ENCODE data around the gene AMFR. TPM values are rescaled to one million over a fixed set of nuclear protein-coding genes. Genes with fewer than 3 reads are reported as not detected.
A peak's percentile ranks its signal among the peaks of the same experiment; 100 is the strongest.

AMFR gene
- total and polyA plus RNA-seq, 2 of the 13 experiments (the other 11 are each of a cell fraction or from before 2014, with no cell fraction given): 52.9 to 108 TPM

DNA sequence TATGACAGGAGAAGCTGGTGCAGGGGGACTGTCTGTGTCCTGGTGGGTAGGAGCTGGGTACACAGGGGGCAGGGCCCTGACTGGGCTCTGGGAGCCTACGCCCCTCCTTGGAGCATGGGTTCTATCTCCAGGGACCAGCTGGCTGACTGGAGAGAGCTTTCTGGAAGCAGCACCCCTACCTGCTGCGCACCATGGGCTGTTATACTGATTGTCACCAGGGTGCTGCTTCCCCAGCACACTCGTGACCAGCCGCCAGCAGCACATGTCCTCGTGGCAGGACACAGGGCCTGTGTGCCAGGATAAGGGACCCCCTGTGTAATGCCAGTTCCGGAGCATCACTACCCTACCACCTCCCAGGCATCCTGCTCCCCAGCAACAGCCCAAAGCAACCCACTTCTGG, 106.0 kb downstream of the AMFR start:
- Histone ChIP-seq H4K20me1 (ENCODE audit: insufficient read depth, low read length) (no peaks in the 10 kb centered on the region), H3K27me3 (ENCODE audit: control insufficient read depth in 1 of 2, insufficient read depth in 2 of 2, low read length in 2 of 2) (peaks cover 3 to 62% of the 10 kb centered on the region in 2 experiments), H3K4me3 (replicated peaks in 1 of 3; ENCODE audit: insufficient read depth in 1 of 3, low read depth in 2 of 3, low read length in 3 of 3) (no peak overlapping the region), H2AFZ (ENCODE audit: low read length) (no peak overlapping the region), H3K9ac (ENCODE audit: insufficient read depth, low read depth, low read length) (no peak overlapping the region), H3K79me2 (ENCODE audit: insufficient read depth, low read length) (no peaks in the 10 kb centered on the region), H3K9me3 (ENCODE audit: low read length) (no peaks in the 10 kb centered on the region), H3K36me3 (replicated peaks in 1 of 2; ENCODE audit: control insufficient read depth in 1 of 2, insufficient read depth in 2 of 2, low read length in 2 of 2) (no peaks in the 10 kb centered on the region), H3K27ac (ENCODE audit: extremely low read length, insufficient read depth, low read length) (no peak overlapping the region), H3K4me2 (ENCODE audit: low read depth, low read length) (no peak overlapping the region), H3K4me1 (ENCODE audit: insufficient read depth, low read length) (no peaks in the 10 kb centered on the region)
- ATAC-seq (no peak), DNase-seq (ENCODE audit: low spot score) (no peak), FAIRE-seq (no peak)
- BruUV-seq (replicated peaks): no TSS peak
- in situ Hi-C loops (cut with HindIII; ENCODE audit: extremely low pct_ligation_motif_present, low pct_unique_long_range_greater_than_20kb): loop anchor here (25.0 kb wide), 1 partner anchor 857 kb away; no protein-coding TSS in a partner anchor
- intact Hi-C loops (cut with micrococcal nuclease; ENCODE audit: unreplicated experiment): loop anchor here (5.0 kb wide), 1 partner anchor 117 kb away; no protein-coding TSS in a partner anchor
- TF ChIP-seq, protein P1, sequence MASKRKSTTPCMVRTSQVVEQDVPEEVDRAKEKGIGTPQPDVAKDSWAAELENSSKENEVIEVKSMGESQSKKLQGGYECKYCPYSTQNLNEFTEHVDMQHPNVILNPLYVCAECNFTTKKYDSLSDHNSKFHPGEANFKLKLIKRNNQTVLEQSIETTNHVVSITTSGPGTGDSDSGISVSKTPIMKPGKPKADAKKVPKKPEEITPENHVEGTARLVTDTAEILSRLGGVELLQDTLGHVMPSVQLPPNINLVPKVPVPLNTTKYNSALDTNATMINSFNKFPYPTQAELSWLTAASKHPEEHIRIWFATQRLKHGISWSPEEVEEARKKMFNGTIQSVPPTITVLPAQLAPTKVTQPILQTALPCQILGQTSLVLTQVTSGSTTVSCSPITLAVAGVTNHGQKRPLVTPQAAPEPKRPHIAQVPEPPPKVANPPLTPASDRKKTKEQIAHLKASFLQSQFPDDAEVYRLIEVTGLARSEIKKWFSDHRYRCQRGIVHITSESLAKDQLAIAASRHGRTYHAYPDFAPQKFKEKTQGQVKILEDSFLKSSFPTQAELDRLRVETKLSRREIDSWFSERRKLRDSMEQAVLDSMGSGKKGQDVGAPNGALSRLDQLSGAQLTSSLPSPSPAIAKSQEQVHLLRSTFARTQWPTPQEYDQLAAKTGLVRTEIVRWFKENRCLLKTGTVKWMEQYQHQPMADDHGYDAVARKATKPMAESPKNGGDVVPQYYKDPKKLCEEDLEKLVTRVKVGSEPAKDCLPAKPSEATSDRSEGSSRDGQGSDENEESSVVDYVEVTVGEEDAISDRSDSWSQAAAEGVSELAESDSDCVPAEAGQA (IDR thresholded peaks at IDR 0.05; ENCODE audit: low read depth): no peak
- TF ChIP-seq, protein P1 (CRISPR knock-in tag; IDR thresholded peaks at IDR 0.05; ENCODE audit: borderline replicate concordance): no peak
- TF ChIP-seq, protein P2, sequence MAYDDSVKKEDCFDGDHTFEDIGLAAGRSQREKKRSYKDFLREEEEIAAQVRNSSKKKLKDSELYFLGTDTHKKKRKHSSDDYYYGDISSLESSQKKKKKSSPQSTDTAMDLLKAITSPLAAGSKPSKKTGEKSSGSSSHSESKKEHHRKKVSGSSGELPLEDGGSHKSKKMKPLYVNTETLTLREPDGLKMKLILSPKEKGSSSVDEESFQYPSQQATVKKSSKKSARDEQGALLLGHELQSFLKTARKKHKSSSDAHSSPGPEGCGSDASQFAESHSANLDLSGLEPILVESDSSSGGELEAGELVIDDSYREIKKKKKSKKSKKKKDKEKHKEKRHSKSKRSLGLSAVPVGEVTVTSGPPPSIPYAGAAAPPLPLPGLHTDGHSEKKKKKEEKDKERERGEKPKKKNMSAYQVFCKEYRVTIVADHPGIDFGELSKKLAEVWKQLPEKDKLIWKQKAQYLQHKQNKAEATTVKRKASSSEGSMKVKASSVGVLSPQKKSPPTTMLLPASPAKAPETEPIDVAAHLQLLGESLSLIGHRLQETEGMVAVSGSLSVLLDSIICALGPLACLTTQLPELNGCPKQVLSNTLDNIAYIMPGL (CRISPR knock-in tag; IDR thresholded peaks at IDR 0.05; ENCODE audit: borderline replicate concordance in 1 of 2, low read depth in 1 of 2): no peak
- TF ChIP-seq, protein P3, sequence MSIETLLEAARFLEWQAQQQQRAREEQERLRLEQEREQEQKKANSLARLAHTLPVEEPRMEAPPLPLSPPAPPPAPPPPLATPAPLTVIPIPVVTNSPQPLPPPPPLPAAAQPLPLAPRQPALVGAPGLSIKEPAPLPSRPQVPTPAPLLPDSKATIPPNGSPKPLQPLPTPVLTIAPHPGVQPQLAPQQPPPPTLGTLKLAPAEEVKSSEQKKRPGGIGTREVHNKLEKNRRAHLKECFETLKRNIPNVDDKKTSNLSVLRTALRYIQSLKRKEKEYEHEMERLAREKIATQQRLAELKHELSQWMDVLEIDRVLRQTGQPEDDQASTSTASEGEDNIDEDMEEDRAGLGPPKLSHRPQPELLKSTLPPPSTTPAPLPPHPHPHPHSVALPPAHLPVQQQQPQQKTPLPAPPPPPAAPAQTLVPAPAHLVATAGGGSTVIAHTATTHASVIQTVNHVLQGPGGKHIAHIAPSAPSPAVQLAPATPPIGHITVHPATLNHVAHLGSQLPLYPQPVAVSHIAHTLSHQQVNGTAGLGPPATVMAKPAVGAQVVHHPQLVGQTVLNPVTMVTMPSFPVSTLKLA (IDR thresholded peaks at IDR 0.05): peak; percentile 82
- no CpG with 5 or more reads among the region's 6 CpGs for WGBS (ENCODE audit: low lambda C conversion rate)
- CTCF ChIA-PET (ENCODE audit: low intra/inter-chr PET ratio, low total read pairs): interaction anchor here (2.0 kb wide), 1 partner anchor 277 kb away, joined by 16 read pairs; no protein-coding TSS in a partner anchor
- POLR2A ChIA-PET: no interaction called here
